NCI-H2227 (cell line): ENCODE data around the gene FOSL1.
"Not testable (repeated sequence)": the region's sequence is repeated elsewhere in the genome, so short reads cannot be mapped to it uniquely, and the experiment has no call there.

ENCODE experiments used
- DNase-seq: peaks from one replicate; lab custom pipeline; 2025; ENCODE audit not compliant: unreplicated experiment; lab: John Stamatoyannopoulos, UW

Gene FOSL1

DNA sequence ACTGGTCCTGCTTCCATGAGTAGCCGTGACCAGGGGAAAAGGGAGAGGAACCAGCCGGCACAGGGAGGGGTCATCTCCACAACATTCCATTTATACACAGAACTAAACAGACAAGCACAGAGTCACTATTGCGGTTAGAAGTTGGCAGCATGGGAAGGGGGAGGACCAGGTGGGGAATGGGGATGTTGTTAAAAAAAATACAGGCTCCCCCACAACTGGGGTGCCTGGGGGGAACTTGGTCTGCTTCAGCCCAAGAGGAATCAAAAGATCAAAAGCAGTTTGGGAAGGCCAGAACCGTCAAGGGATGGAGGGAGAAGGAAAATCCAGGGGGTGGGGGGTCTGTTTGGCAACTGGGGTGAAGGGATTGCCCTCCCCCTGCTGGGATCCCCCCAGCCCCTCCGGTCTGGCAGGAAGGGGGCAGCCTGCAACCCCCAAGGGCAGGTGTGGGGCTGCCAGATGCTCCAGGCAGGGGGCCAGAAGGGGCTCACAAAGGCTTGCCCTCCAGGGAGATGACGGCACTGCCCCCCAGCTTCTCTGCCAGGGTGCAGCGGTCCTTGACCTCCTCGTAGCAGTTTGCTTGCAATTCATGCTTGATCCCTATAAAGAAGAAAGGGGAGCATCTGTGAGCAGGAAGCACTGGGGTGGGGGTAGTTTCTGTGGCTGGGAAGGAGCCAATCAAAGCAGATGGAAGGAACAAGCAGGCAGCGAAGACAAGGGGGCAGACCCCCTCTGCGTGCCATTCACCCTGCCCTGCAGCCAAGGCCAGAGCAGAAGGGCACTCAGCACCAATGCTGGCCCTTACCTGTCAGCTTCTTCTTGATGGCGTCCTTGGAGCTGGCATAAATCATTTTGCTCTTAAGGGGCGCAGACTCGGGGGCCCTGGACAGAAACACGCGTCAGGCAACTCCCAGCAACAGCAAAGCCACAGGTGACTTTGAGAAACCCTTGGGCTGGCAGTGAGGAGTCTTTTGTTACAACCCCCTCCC lies 45.0 kb downstream of the FOSL1 start:
- DNase-seq = no peak

DNA sequence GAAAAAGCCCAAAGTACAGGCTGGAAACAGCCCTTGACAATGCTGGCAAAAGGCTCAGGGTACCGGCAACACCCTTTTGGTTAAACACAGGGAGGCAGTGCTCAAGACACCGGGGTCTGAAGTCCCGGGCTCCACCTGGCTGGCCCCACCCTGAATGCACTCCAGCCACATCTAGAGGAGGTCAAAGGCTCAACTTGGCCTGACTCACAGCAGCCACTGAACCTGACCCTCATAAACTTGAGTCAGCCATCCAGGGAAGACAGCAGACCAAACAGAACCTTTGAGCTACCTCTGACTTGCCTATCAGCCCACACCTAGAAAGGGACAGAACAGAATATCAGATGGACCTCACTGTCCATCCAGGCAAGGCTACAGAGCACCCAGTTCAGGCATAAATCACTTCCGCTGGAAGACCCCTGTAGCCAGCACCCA lies 46.0 kb downstream of the FOSL1 start:
- DNase-seq = no peak

DNA sequence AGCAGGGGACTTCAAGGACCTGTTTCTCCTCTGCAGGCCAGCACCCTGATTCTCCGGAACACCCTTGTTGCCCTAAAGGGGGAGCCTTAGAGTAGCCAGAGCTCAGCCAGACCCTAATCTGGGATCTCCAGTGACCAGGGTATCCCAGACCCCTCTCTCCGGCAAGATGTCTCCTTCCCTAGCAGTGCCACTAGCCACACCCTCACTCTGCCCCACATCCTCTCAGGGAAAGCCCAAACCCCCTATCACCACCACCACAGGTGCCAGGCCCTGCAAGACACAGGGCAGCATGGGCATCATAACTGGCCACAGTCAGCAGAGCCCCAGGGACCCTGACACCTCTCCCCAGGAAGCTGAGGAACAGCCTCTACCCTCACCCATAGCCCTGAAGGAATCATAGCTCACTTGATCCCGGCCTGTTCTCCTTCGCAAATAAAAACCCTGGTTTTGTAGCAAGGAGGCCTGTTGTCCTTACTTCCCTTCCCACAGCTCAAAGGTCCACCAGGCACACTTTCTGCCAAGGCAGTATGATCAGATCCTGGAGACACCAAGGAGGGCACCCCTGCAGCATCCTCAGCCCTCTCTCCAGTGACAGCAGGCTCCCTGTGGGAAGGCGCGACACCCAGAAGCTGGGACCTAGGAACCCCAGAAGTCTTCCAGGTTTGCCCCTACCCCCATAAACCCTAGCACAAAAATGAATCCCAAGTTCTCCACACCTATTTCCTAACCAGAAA lies 46.8 kb downstream of the FOSL1 start:
- no peak for DNase-seq

DNA sequence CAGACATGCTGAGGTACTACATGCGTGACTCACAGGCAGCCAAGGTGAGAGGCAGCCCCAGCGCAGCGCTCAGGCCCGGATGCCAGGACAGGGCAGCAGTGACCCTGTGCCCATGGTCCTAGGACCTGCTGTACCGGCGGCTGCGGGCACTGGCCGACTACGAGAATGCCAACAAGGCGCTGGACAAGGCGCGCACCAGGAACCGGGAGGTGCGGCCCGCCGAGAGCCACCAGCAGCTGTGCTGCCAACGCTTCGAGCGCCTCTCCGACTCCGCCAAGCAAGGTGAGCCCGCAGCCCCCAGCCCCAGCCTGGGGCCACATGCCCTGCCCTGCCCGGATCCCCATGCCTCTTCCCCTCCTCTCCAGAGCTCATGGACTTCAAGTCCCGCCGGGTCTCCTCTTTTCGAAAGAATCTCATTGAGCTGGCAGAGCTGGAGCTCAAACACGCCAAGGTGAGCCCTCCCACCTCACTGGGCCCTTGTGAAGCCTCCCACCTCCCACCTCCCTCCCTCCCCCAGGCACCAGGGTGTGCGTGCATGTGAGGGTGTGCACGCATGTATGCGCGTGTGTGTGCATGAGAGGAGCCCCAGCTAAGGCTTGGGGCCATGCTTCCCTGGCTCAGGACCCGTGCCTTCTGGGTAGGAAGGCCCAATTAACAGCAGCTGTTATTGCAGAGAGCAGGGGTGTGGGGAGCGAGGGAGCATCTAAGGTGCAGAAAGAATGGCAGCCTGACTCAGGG lies 47.5 kb downstream of the FOSL1 start:
- DNase-seq = no peak

DNA sequence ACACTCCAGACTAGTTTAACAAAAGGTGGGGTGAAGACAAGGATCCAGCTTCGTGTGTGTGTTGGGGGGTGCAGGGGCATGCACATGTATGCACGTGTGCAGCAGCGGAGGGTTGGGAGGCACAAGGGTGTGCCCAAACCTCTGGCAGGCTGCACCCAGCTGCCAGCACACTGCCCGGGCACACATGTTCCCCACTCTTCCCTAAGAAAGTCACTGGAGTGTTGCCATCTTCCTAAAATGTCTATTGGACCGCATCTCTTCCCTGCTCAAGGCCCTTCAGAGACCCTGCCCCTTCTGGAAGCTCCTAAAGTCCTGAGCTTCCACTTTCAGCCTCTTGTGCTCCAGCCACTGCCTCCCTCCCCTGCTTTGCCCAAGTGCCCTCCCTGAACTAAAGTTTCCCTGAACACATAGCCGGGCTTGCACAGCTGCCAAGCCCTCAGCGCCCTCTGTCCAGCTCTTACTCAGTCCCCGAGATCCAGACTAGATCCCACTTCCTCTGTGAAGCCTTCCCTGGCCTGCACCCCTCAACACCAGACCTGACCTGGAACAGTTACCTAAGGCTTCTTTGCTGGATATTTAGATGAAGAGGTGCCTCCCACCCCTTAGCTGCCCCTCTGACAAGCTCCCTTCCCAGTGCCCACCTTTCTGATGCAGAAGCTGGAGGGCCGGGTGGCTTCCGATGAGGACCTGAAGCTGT lies 48.2 kb downstream of the FOSL1 start:
- DNase-seq = no peak

DNA sequence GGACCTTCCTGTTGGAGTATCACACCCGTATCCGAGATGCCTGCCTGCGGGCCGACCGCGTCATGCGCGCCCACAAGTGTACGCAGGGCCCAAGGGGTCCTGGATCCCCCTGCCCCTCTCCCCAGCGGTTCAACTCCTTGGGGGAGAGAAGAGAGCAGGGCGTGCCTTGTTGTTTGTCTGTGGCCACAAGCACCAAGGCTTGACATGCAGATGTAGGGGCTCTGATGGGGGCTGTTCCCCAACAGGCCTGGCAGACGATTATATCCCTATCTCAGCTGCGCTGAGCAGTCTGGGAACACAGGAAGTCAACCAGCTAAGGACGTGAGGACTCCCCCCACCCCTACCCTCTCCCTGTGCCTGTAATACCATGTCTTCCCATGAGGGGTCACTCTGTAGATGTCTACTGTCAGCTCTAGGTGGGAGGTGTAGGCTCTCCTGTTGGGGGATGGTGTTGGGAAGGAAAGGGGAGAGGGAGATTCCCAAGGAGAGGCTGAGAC lies 49.1 kb downstream of the FOSL1 start:
- peak; percentile 27 for DNase-seq

DNA sequence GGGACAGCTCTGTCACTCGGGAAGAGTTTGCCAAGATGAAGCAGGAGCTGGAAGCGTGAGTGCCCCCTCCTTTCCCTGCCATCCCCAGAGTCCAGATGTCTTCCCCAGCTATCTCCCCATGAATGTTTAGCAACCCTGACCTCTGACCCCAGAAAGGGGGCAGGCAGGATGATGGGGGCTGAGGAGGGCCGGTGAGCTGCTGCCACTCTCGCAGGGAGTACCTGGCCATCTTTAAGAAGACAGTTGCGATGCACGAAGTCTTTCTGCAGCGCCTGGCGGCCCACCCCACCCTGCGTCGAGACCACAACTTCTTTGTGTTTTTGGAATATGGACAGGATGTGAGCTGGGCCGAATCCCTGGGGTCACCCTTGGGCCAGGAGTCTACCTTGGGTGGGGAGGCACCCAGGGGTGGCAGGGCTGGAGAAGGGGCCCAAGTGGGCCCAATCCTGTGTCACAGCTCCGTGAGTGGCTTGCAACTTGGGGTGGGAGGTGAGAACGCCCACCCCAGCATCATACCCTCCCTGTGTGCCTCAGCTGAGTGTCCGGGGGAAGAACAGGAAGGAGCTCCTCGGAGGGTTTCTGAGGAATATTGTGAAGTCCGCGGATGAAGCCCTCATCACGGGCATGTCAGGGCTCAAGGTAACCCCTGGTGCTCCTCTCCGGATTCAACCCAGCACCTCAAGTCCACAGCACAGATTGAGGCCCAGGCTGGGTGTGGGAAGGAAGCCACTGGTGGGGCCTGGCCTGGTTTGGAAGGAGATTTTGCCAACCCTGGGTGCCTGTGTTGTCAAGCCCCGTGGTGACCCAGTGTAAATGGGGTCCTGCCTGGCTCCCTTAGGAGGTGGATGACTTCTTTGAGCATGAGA lies 49.7 kb downstream of the FOSL1 start:
- no peak for DNase-seq

DNA sequence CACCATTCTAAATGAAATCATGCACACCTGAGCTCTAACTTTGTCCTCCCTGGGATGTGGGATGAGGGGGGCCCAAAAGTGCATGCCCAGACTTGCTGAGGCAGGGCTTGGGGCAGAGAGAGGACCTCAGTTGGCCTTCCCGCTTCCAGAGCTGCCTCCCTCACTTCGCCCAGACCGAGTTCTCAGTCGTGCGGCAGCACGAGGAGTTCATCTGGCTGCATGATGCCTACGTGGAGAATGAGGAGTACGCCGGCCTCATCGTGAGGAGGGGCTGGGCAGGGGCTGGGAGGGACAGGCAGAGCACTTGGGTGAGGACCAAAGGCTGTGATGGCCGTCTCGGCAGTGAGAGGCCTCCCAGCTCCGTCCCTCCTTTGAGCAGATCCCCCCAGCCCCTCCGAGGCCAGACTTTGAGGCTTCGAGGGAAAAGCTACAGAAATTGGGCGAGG lies 50.4 kb downstream of the FOSL1 start:
- no peak for DNase-seq

DNA sequence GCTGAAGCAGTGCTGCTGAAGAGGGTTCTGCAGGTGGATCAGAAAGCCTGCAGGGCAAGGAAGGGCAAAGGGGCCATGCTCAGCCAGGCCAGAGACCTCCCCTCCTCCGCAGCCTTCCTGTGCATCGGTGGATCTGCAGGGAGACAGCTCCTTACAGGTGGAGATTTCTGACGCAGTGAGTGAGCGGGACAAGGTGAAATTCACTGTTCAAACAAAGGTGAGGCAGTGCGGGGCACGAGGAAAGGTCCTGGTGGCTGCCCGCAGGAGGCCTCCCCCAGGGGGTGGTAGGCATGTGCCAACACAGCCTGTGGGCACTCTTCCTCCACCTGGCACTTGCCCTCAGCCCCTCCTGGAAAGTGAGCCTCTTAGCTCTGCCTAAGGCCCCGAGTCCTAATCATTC lies 50.8 kb downstream of the FOSL1 start:
- DNase-seq = no peak

DNA sequence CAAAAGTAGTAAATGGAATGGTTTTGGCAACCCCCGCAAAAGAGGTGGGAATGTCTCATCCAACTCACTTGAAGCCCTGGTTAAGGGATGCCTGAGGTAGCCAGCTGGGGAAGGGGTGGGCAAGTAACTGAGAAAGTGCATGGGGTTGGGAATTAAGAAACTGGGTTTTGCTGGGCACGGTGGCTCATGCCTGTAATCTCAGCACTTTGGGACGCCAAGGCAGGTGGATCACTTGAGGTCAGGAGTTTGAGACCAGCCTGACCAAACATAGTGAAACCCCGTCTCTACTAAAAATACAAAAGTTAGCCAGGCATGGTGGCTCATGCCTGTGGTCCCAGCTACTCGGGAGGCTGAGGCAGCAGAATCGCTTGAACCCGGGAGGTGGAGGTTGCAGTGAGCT lies 51.5 kb downstream of the FOSL1 start:
- DNase-seq = not testable (repeated sequence)

DNA sequence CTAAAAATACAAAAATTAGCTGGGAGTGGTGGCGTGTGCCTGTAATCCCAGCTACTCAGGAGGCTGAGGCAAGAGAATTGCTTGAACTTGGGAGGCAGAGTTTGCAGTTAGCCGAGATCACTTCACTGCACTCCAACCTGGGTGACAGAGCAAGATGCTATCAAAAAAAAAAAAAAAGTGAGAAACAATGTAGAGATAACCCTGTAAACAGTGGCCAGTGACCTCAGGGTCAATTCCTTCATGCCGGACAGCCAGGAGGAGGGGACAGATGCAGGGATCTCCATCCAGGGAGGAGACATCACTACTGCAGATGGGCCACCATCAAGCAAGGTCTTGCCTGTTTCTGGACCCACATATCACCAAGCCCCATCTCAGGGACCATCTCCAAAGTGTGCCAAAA lies 52.4 kb downstream of the FOSL1 start:
- no peak for DNase-seq

DNA sequence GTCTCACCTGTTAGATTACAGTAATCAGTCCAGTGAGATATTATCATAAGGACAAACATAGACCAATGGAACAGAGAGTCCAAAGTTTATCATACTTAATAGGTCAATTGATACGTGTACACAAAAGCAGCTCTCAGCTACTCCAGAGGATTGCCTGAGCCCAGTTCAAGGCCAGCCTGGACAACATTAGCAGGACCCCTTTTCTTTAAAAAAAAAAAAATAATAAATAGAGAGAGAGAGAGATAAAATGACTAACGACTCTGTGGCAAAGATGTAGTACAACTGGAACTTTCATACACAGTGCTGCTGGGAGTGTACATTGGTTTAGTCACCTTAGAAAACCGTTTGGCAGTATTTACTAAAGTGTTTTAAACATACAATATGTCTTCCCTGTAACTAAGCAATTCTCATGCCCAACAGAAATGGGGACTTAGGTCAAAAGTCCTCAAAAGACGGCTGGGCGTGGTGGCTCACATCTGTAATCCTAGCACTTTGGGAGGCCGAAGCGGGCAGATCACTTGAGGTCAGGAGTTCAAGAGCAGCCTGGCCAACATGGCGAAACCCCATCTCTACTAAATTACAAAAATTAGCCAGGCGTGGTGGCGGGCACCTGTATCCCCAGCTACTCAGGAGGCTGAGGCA lies 55.8 kb downstream of the FOSL1 start:
- DNase-seq = no peak

DNA sequence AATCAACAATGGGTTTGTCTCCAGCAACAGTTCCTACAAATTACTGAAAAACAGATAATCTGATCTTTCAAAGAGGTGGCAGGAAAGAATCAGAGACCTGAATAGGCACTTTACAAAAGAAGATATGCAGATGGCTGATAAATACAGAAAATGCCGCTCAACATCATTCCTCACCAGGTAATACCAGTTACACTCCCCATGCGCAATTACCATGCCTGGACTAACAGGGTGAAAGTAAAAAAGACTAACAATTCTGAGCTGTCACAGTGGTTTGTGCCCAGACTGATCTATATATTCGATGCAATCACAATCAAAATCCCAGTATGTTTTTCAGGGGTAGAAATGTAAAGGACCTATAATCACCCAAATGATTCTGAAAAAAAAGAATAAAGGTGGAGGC lies 56.4 kb downstream of the FOSL1 start:
- no peak for DNase-seq

DNA sequence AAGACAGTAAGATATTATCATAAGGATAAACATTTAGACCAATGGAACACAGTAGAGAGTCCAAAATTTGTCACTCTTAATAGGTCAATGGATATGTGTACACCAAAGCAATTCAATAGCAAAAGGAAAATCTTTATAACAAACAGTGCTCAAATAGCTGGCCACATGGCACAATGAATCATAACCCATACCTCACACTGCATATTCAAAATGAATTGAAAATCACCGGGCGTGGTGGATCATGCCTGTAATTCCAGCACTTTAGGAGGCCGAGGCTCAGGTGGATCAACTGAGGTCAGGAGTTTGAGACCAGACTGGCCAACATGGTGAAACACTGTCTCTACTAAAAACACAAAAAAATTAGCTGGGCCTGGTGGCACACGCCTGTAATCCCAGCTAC lies 58.0 kb downstream of the FOSL1 start:
- DNase-seq = no peak
